Measurements from ENCODE around the gene RNF2.

Gene RNF2

GRCh38 chr1:185108321-185108720 lies 63.0 kb downstream of the RNF2 start:
- no peak overlapping the region for H2BK15ac ChIP-seq (ENCODE audit: low read length)
- H3K4ac ChIP-seq (ENCODE audit: low read length), result no peak overlapping the region
- H3K14ac ChIP-seq (ENCODE audit: low read length), result no peak overlapping the region
- no peaks in the 10 kb centered on the region for H3K79me1 ChIP-seq (ENCODE audit: low read depth, low read length)
- no peaks in the 10 kb centered on the region for H3K27me3 ChIP-seq (ENCODE audit: control insufficient read depth in 3 of 3, insufficient read depth in 3 of 3, low read depth in 1 of 3, low read length in 3 of 3)
- H2AK5ac ChIP-seq (ENCODE audit: low read depth, low read length), result no peak overlapping the region
- H3K4me2 ChIP-seq (ENCODE audit: insufficient read depth, low read length, poor library complexity, severe bottlenecking), result no peak overlapping the region
- H3K4me3 ChIP-seq (ENCODE audit: low read length in 2 of 2), result no peak overlapping the region
- H3K18ac ChIP-seq (ENCODE audit: low read length), result no peak overlapping the region
- no peak overlapping the region for H3K23ac ChIP-seq (ENCODE audit: low read depth, low read length, poor library complexity)
- no peak overlapping the region for H4K8ac ChIP-seq (ENCODE audit: low read depth, low read length)
- peaks cover 0 to 14% of the 10 kb centered on the region in 2 donors for H3K36me3 ChIP-seq (replicated peaks in 1 of 2; ENCODE audit: control insufficient read depth in 2 of 2, insufficient read depth in 2 of 2, low read length in 2 of 2)
- H3K9me3 ChIP-seq (replicated peaks in 1 of 2; ENCODE audit: control insufficient read depth in 2 of 2, insufficient read depth in 1 of 2, low read depth in 1 of 2, low read length in 2 of 2), result peaks cover 0 to 4% of the 10 kb centered on the region in 2 donors
- H2BK12ac ChIP-seq (ENCODE audit: low read length), result no peak overlapping the region
- no peak overlapping the region for H3K27ac ChIP-seq (replicated peaks; ENCODE audit: low read length)
- no peak overlapping the region for H4K91ac ChIP-seq (ENCODE audit: low read depth, low read length, poor library complexity)
- no peak overlapping the region for H2AFZ ChIP-seq (ENCODE audit: low read length)
- no peak for DNase-seq (ENCODE audit: low spot score)
- H3K4me1 ChIP-seq (ENCODE audit: control insufficient read depth in 2 of 2, insufficient read depth in 1 of 2, low read depth in 1 of 2, low read length in 2 of 2), result no peaks in the 10 kb centered on the region
- no peak overlapping the region for H2BK5ac ChIP-seq (ENCODE audit: low read length)
- no peak overlapping the region for H2BK120ac ChIP-seq (ENCODE audit: low read depth, low read length)
- no peak overlapping the region for H3K9ac ChIP-seq (ENCODE audit: low read depth, low read length, poor library complexity)

GRCh38 chr1:185110145-185110544 lies 64.8 kb downstream of the RNF2 start:
- H3K4me3 ChIP-seq (ENCODE audit: low read length in 2 of 2), result no peak overlapping the region
- H3K9me3 ChIP-seq (replicated peaks in 1 of 2; ENCODE audit: control insufficient read depth in 2 of 2, insufficient read depth in 1 of 2, low read depth in 1 of 2, low read length in 2 of 2), result peaks cover 0 to 4% of the 10 kb centered on the region in 2 donors
- no peak overlapping the region for H2AK5ac ChIP-seq (ENCODE audit: low read depth, low read length)

DNA sequence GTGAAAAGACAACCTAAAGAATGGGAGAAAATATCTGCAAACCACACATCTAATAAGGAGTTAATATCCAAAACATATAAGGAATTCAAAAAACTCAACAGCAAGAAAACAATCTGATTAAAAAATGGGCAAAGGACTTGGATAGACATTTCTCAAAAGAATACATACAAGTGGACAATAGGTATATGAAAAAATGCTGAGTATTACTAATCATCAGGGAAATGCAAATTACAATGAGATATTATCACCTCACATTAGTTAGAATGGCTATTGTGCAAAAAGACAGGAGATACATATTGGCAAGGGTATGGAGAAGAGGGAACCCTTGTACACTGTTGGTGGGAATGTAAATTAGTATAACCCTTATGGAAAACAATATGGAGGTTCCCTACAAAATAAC lies 66.5 kb downstream of the RNF2 start:
- peaks cover 0 to 4% of the 10 kb centered on the region in 2 donors for H3K9me3 ChIP-seq (replicated peaks in 1 of 2; ENCODE audit: control insufficient read depth in 2 of 2, insufficient read depth in 1 of 2, low read depth in 1 of 2, low read length in 2 of 2)
- H4K91ac ChIP-seq (ENCODE audit: low read depth, low read length, poor library complexity), result no peak overlapping the region
- no peak overlapping the region for H2BK120ac ChIP-seq (ENCODE audit: low read depth, low read length)
- no peak overlapping the region for H4K8ac ChIP-seq (ENCODE audit: low read depth, low read length)
- no peak overlapping the region for H3K27ac ChIP-seq (replicated peaks; ENCODE audit: low read length)
- no peak for DNase-seq (ENCODE audit: low spot score)
- H3K9ac ChIP-seq (ENCODE audit: low read depth, low read length, poor library complexity), result no peak overlapping the region
- no peak overlapping the region for H2AFZ ChIP-seq (ENCODE audit: low read length)
- H3K18ac ChIP-seq (ENCODE audit: low read length), result no peak overlapping the region
- no peak overlapping the region for H2BK15ac ChIP-seq (ENCODE audit: low read length)
- H3K4ac ChIP-seq (ENCODE audit: low read length), result no peak overlapping the region
- H3K4me1 ChIP-seq (ENCODE audit: control insufficient read depth in 2 of 2, insufficient read depth in 1 of 2, low read depth in 1 of 2, low read length in 2 of 2), result no peaks in the 10 kb centered on the region
- no peak overlapping the region for H2BK5ac ChIP-seq (ENCODE audit: low read length)
- no peak overlapping the region for H3K4me3 ChIP-seq (ENCODE audit: low read length in 2 of 2)
- H3K23ac ChIP-seq (ENCODE audit: low read depth, low read length, poor library complexity), result no peak overlapping the region
- H3K36me3 ChIP-seq (replicated peaks in 1 of 2; ENCODE audit: control insufficient read depth in 2 of 2, insufficient read depth in 2 of 2, low read length in 2 of 2), result no peaks in the 10 kb centered on the region
- no peak overlapping the region for H3K4me2 ChIP-seq (ENCODE audit: insufficient read depth, low read length, poor library complexity, severe bottlenecking)
- no peak overlapping the region for H3K14ac ChIP-seq (ENCODE audit: low read length)
- H2AK5ac ChIP-seq (ENCODE audit: low read depth, low read length), result no peak overlapping the region
- H3K27me3 ChIP-seq (ENCODE audit: control insufficient read depth in 3 of 3, insufficient read depth in 3 of 3, low read depth in 1 of 3, low read length in 3 of 3), result no peaks in the 10 kb centered on the region
- no peaks in the 10 kb centered on the region for H3K79me1 ChIP-seq (ENCODE audit: low read depth, low read length)
- no peak overlapping the region for H2BK12ac ChIP-seq (ENCODE audit: low read length)

More at GRCh38 chr1:185110145-185110544, 64.8 kb downstream of the RNF2 start:
- Histone ChIP-seq H3K23ac (ENCODE audit: low read depth, low read length, poor library complexity) (no peak overlapping the region), H2AFZ (ENCODE audit: low read length) (no peak overlapping the region), H3K27me3 (ENCODE audit: control insufficient read depth in 3 of 3, insufficient read depth in 3 of 3, low read depth in 1 of 3, low read length in 3 of 3) (no peaks in the 10 kb centered on the region), H3K4ac (ENCODE audit: low read length) (no peak overlapping the region), H3K4me2 (ENCODE audit: insufficient read depth, low read length, poor library complexity, severe bottlenecking) (no peak overlapping the region), H3K79me1 (ENCODE audit: low read depth, low read length) (no peaks in the 10 kb centered on the region), H4K91ac (ENCODE audit: low read depth, low read length, poor library complexity) (no peak overlapping the region), H3K4me1 (ENCODE audit: control insufficient read depth in 2 of 2, insufficient read depth in 1 of 2, low read depth in 1 of 2, low read length in 2 of 2) (no peaks in the 10 kb centered on the region), H3K27ac (replicated peaks; ENCODE audit: low read length) (no peak overlapping the region), H3K36me3 (replicated peaks in 1 of 2; ENCODE audit: control insufficient read depth in 2 of 2, insufficient read depth in 2 of 2, low read length in 2 of 2) (no peaks in the 10 kb centered on the region), H3K9ac (ENCODE audit: low read depth, low read length, poor library complexity) (no peak overlapping the region), H4K8ac (ENCODE audit: low read depth, low read length) (no peak overlapping the region), H3K18ac (ENCODE audit: low read length) (no peak overlapping the region), H2BK12ac (ENCODE audit: low read length) (no peak overlapping the region), H3K14ac (ENCODE audit: low read length) (no peak overlapping the region), H2BK5ac (ENCODE audit: low read length) (no peak overlapping the region), H2BK120ac (ENCODE audit: low read depth, low read length) (no peak overlapping the region), H2BK15ac (ENCODE audit: low read length) (no peak overlapping the region)
- no peak for DNase-seq (ENCODE audit: low spot score)

GRCh38 chr1:185112356-185112755 lies 67.0 kb downstream of the RNF2 start:
- H2BK12ac ChIP-seq (ENCODE audit: low read length), result no peak overlapping the region
- no peak overlapping the region for H3K4me2 ChIP-seq (ENCODE audit: insufficient read depth, low read length, poor library complexity, severe bottlenecking)
- no peak overlapping the region for H3K14ac ChIP-seq (ENCODE audit: low read length)
- H3K23ac ChIP-seq (ENCODE audit: low read depth, low read length, poor library complexity), result no peak overlapping the region
- H2BK15ac ChIP-seq (ENCODE audit: low read length), result no peak overlapping the region
- no CpG with 5 or more reads among the region's 2 CpGs for WGBS, 2 donors (ENCODE audit: extremely low coverage in 2 of 2, insufficient read length in 2 of 2, insufficient replicate concordance in 1 of 2)
- peaks cover 0 to 4% of the 10 kb centered on the region in 2 donors for H3K9me3 ChIP-seq (replicated peaks in 1 of 2; ENCODE audit: control insufficient read depth in 2 of 2, insufficient read depth in 1 of 2, low read depth in 1 of 2, low read length in 2 of 2)
- no peak overlapping the region for H3K27ac ChIP-seq (replicated peaks; ENCODE audit: low read length)
- DNase-seq (ENCODE audit: low spot score), result no peak
- no peak overlapping the region for H2AFZ ChIP-seq (ENCODE audit: low read length)
- H3K79me1 ChIP-seq (ENCODE audit: low read depth, low read length), result no peaks in the 10 kb centered on the region
- H3K27me3 ChIP-seq (ENCODE audit: control insufficient read depth in 3 of 3, insufficient read depth in 3 of 3, low read depth in 1 of 3, low read length in 3 of 3), result no peaks in the 10 kb centered on the region
- no peak overlapping the region for H2AK5ac ChIP-seq (ENCODE audit: low read depth, low read length)
- H2BK120ac ChIP-seq (ENCODE audit: low read depth, low read length), result no peak overlapping the region
- H3K4ac ChIP-seq (ENCODE audit: low read length), result no peak overlapping the region
- no peaks in the 10 kb centered on the region for H3K4me1 ChIP-seq (ENCODE audit: control insufficient read depth in 2 of 2, insufficient read depth in 1 of 2, low read depth in 1 of 2, low read length in 2 of 2)
- H4K91ac ChIP-seq (ENCODE audit: low read depth, low read length, poor library complexity), result no peak overlapping the region
- H3K4me3 ChIP-seq (ENCODE audit: low read length in 2 of 2), result no peak overlapping the region
- H3K18ac ChIP-seq (ENCODE audit: low read length), result no peak overlapping the region
- no peak overlapping the region for H4K8ac ChIP-seq (ENCODE audit: low read depth, low read length)
- H3K36me3 ChIP-seq (replicated peaks in 1 of 2; ENCODE audit: control insufficient read depth in 2 of 2, insufficient read depth in 2 of 2, low read length in 2 of 2), result peaks cover 0 to under 1% of the 10 kb centered on the region in 2 donors
- H2BK5ac ChIP-seq (ENCODE audit: low read length), result no peak overlapping the region
- H3K9ac ChIP-seq (ENCODE audit: low read depth, low read length, poor library complexity), result no peak overlapping the region

Data from neuronal stem cell (in vitro differentiated cells).